Naive thymus-derived CD4-positive, alpha-beta T cell (primary cell): ENCODE measurements around the gene C9orf50. TPM values are rescaled to one million over a fixed set of nuclear protein-coding genes. Genes with fewer than 3 reads are reported as not detected.
"Not testable (repeated sequence)": the region's sequence is repeated elsewhere in the genome, so short reads cannot be mapped to it uniquely, and the experiment has no call there.

Source experiments
- ATAC-seq: fragments of 150-1000 bp; cut with Tn5 transposase; 2 replicates; pipeline ENCODE4 v1.10.0; 2021; ENCODE audit warnings: mild to moderate bottlenecking, moderate library complexity
- CTCF ChIA-PET: fragments of 350-600 bp; sonication (Branson Sonifier 250); formaldehyde crosslinking; loops from one replicate; lab custom pipeline; 2021; ENCODE audit warnings: antibody characterized with exemption; lab: Charles Lee
- POLR2A ChIA-PET: fragments of 350-600 bp; sonication (Branson Sonifier 250); formaldehyde crosslinking; loops from one replicate; lab custom pipeline; 2021; ENCODE audit warnings: antibody characterized with exemption, inconsistent platforms; lab: Charles Lee
- DNase-seq, 9 donors: peaks; one replicate each; pipeline versions ENCODE4 v3.0.0 to v3.0.0-alpha.2; 2020 to 2022; ENCODE audit warnings: mixed read lengths in 1 of 9
- H3K27ac ChIP-seq: one replicate; pipeline ENCODE4 v1.7.0; 2013; ENCODE audit warnings: mild to moderate bottlenecking, low read depth, low read length, moderate library complexity
- H3K27me3 ChIP-seq, 2 donors: one replicate each; pipeline ENCODE4 v1.7.0; 2013; ENCODE audit warnings: low read length in 2 of 2, mild to moderate bottlenecking in 2 of 2, moderate library complexity in 2 of 2; ENCODE audit not compliant: control insufficient read depth in 2 of 2, insufficient read depth in 2 of 2
- H3K36me3 ChIP-seq, 3 experiments: 1 replicate in 2 of 3; 2 replicates in 1 of 3; pipeline ENCODE4 v1.7.0; 2013; ENCODE audit warnings: low read length in 3 of 3, mild to moderate bottlenecking in 3 of 3, moderate library complexity in 1 of 3; ENCODE audit not compliant: insufficient read depth in 3 of 3, control insufficient read depth in 2 of 3
- H3K4me1 ChIP-seq, 2 donors: one replicate each; pipeline ENCODE4 v1.7.0; 2013; ENCODE audit warnings: low read length in 2 of 2, mild to moderate bottlenecking in 2 of 2, moderate library complexity in 1 of 2; ENCODE audit not compliant: control insufficient read depth in 2 of 2, insufficient read depth in 2 of 2
- H3K4me3 ChIP-seq: 2 replicates; pipeline ENCODE4 v1.7.0; 2013; ENCODE audit warnings: mild to moderate bottlenecking, low read length
- H3K9me3 ChIP-seq, 3 experiments: 1 replicate in 2 of 3; 2 replicates in 1 of 3; pipeline ENCODE4 v1.7.0; 2013; ENCODE audit warnings: low read length in 3 of 3; ENCODE audit not compliant: control insufficient read depth in 2 of 3
- H3K27ac Mint-ChIP-seq, 9 donors: one replicate each; pipeline ENCODE4 v1.8.0; 2020 to 2022; ENCODE audit warnings: mixed read lengths in 9 of 9, mild to moderate bottlenecking in 8 of 9, moderate library complexity in 5 of 9, inconsistent platforms in 2 of 9
- H3K27me3 Mint-ChIP-seq, 5 donors: one replicate each; pipeline ENCODE4 v1.8.0; 2021 to 2022; ENCODE audit warnings: mixed read lengths in 5 of 5, mild to moderate bottlenecking in 1 of 5
- H3K36me3 Mint-ChIP-seq, 5 donors: one replicate each; pipeline ENCODE4 v1.8.0; 2020 to 2022; ENCODE audit warnings: mixed read lengths in 5 of 5, mild to moderate bottlenecking in 3 of 5, inconsistent platforms in 1 of 5
- H3K4me1 Mint-ChIP-seq, 7 donors: one replicate each; pipeline ENCODE4 v1.8.0; 2020 to 2022; ENCODE audit warnings: mixed read lengths in 7 of 7, mild to moderate bottlenecking in 3 of 7, inconsistent platforms in 1 of 7
- H3K4me3 Mint-ChIP-seq, 10 donors: one replicate each; pipeline ENCODE4 v1.8.0; 2020 to 2022; ENCODE audit warnings: mild to moderate bottlenecking in 10 of 10, mixed read lengths in 10 of 10, moderate library complexity in 6 of 10, inconsistent platforms in 2 of 10
- H3K9me3 Mint-ChIP-seq, 11 donors: one replicate each; pipeline ENCODE4 v1.8.0; 2020 to 2022; ENCODE audit warnings: mixed read lengths in 11 of 11, mild to moderate bottlenecking in 4 of 11, inconsistent platforms in 1 of 11, moderate library complexity in 1 of 11
- intact Hi-C, 2 donors: fragments of 100-400 bp; cut with micrococcal nuclease; formaldehyde crosslinking; loops; one replicate each; pipeline ENCODE4 v1.15.1; 2023
- polyA plus RNA-seq, 2 donors: library from polyadenylated mRNA; unstranded; fragments of 300-500 nt; fragmentation: Illumina TruSeq; gene quantifications; one replicate each; pipeline ENCODE4 v1.2.3, GENCODE V29; 2021
- total RNA-seq, 6 experiments: library from RNA in 5 of 6; stranded (reverse) in 5 of 6; gene quantifications; 1 replicate in 5 of 6; 2 replicates in 1 of 6; pipeline ENCODE4 v1.2.3 and lab custom pipeline; 2021 to 2026

C9orf50 gene
- total and polyA plus RNA-seq, 7 experiments from 2014 or later = not detected

GRCh38 chr9:129665814-129666520 is 45.1 kb upstream of the C9orf50 start:
- Mint-ChIP-seq H3K4me1 (peaks cover 0 to 8% (median 4%) of the 10 kb centered on the region in 7 donors), H3K27me3 (peaks cover 0 to 31% (median 17%) of the 10 kb centered on the region in 5 donors), H3K36me3 (no peaks in the 10 kb centered on the region), H3K27ac (peak overlapping the region in 1 of 9 donors; percentile 55), H3K4me3 (peak overlapping the region in 9 of 10 donors; percentile 43 to 91 (median 67)), H3K9me3 (no peaks in the 10 kb centered on the region)
- H3K4me1 ChIP-seq = no peaks in the 10 kb centered on the region
- POLR2A ChIA-PET = no interaction called here
- no peaks in the 10 kb centered on the region for H3K9me3 ChIP-seq
- CTCF ChIA-PET = no interaction called here
- H3K27ac ChIP-seq = no peak overlapping the region
- ATAC-seq (peak; percentile 28), DNase-seq (no peak)
- no peaks in the 10 kb centered on the region for H3K36me3 ChIP-seq
- H3K4me3 ChIP-seq = no peak overlapping the region
- intact Hi-C loops = loop anchor here in 1 of 2 donors (2.0 kb wide), 1 partner anchor 23 kb away; the partner anchor contains the start of gene ASB6
- H3K27me3 ChIP-seq = no peaks in the 10 kb centered on the region

GRCh38 chr9:129665389-129665775 is 44.5 kb upstream of the C9orf50 start, which contains the start of gene PRRX2:
TSS of gene PRRX2 (plus strand) at chr9:129665647. CDS start at chr9:129665868, 221 bp downstream.
- no peaks in the 10 kb centered on the region for H3K36me3 ChIP-seq
- H3K27me3 ChIP-seq = no peaks in the 10 kb centered on the region
- no peaks in the 10 kb centered on the region for H3K36me3 Mint-ChIP-seq
- ChIA-PET POLR2A (no interaction called here), CTCF (no interaction called here)
- H3K4me1 ChIP-seq = no peaks in the 10 kb centered on the region
- H3K27ac Mint-ChIP-seq = peak within 1 kb of the TSS in 6 of 9 donors; percentile 14 to 75 (median 58)
- peak; percentile 60 for ATAC-seq
- intact Hi-C loops = loop anchor here in 1 of 2 donors (2.0 kb wide), 1 partner anchor 23 kb away; the partner anchor contains the start of gene ASB6
- H3K4me3 ChIP-seq = peak within 1 kb of the TSS; percentile 44
- H3K9me3 ChIP-seq = no peaks in the 10 kb centered on the region
- no peak within 1 kb of the TSS for H3K27ac ChIP-seq
- H3K4me3 Mint-ChIP-seq = peak within 1 kb of the TSS; percentile 64 to 91 (median 83)
- H3K4me1 Mint-ChIP-seq = peaks cover 0 to 9% (median 4%) of the 10 kb centered on the region in 7 donors
- H3K9me3 Mint-ChIP-seq = no peaks in the 10 kb centered on the region
- peaks cover 0 to 33% (median 17%) of the 10 kb centered on the region in 5 donors for H3K27me3 Mint-ChIP-seq
- peak in 6 of 9 donors; percentile 5 to 60 (median 10) for DNase-seq

GRCh38 chr9:129664746-129665388 is 44.0 kb upstream of the C9orf50 start:
- H3K9me3 ChIP-seq = no peaks in the 10 kb centered on the region
- H3K9me3 Mint-ChIP-seq = no peaks in the 10 kb centered on the region
- H3K27ac Mint-ChIP-seq = peak overlapping the region in 5 of 9 donors; percentile 14 to 75 (median 62)
- peaks cover 0 to 9% (median 4%) of the 10 kb centered on the region in 7 donors for H3K4me1 Mint-ChIP-seq
- peak overlapping the region; percentile 44 for H3K4me3 ChIP-seq
- no peaks in the 10 kb centered on the region for H3K4me1 ChIP-seq
- H3K27me3 ChIP-seq = no peaks in the 10 kb centered on the region
- DNase-seq = peak in 4 of 9 donors; percentile 10 to 13 (median 12)
- H3K36me3 Mint-ChIP-seq = no peaks in the 10 kb centered on the region
- H3K4me3 Mint-ChIP-seq = peak overlapping the region; percentile 64 to 91 (median 83)
- peak; percentile 61 for ATAC-seq
- no peak overlapping the region for H3K27ac ChIP-seq
- peaks cover 0 to 31% (median 17%) of the 10 kb centered on the region in 5 donors for H3K27me3 Mint-ChIP-seq
- H3K36me3 ChIP-seq = no peaks in the 10 kb centered on the region
- intact Hi-C loops = loop anchor here in 1 of 2 donors (2.0 kb wide), 1 partner anchor 22 kb away; the partner anchor contains the start of gene ASB6
- CTCF ChIA-PET = no interaction called here
- POLR2A ChIA-PET = no interaction called here

- H3K27ac ChIP-seq, H3K9me3 Mint-ChIP-seq, ATAC-seq, H3K4me1 ChIP-seq, H3K36me3 Mint-ChIP-seq, H3K9me3 ChIP-seq, H3K27me3 ChIP-seq, H3K27ac Mint-ChIP-seq, H3K36me3 ChIP-seq, DNase-seq, POLR2A ChIA-PET, H3K4me3 Mint-ChIP-seq, H3K4me3 ChIP-seq, H3K4me1 Mint-ChIP-seq, intact Hi-C loops: not testable (repeated sequence)
- CTCF ChIA-PET = interaction anchor here (0.6 to 0.7 kb wide), 3 partner anchors 10 to 817 kb away, joined by 3 to 7 read pairs (median 4); no protein-coding TSS in a partner anchor
- peaks cover 0 to 24% (median 2%) of the 10 kb centered on the region in 5 donors for H3K27me3 Mint-ChIP-seq
Measured at GRCh38 chr9:129662239-129662638, 41.3 kb upstream of the C9orf50 start.

- H3K27ac Mint-ChIP-seq = no peak overlapping the region
- H3K4me3 Mint-ChIP-seq = no peak overlapping the region
- CTCF ChIA-PET = interaction anchor here (0.7 kb wide), 1 partner anchor 17 kb away, joined by 5 read pairs; no protein-coding TSS in a partner anchor
Measured at GRCh38 chr9:129661029-129661428, 40.1 kb upstream of the C9orf50 start.

GRCh38 chr9:129656795-129657390 is 36.0 kb upstream of the C9orf50 start:
- CTCF ChIA-PET = interaction anchor here (1.0 kb wide), 1 partner anchor 14 kb away, joined by 4 read pairs; no protein-coding TSS in a partner anchor
- Mint-ChIP-seq H3K4me3 (no peak overlapping the region), H3K4me1 (peaks cover 0 to 2% (median 0%) of the 10 kb centered on the region in 7 donors), H3K27ac (no peak overlapping the region), H3K27me3 (peaks cover 0 to 5% (median 0%) of the 10 kb centered on the region in 5 donors), H3K36me3 (no peaks in the 10 kb centered on the region), H3K9me3 (no peaks in the 10 kb centered on the region)
- POLR2A ChIA-PET = no interaction called here
- intact Hi-C loops = no loop called here
- H3K36me3 ChIP-seq = no peaks in the 10 kb centered on the region
- H3K27ac ChIP-seq = no peak overlapping the region
- H3K27me3 ChIP-seq = no peaks in the 10 kb centered on the region
- H3K4me1 ChIP-seq = no peaks in the 10 kb centered on the region
- no peak for DNase-seq
- ATAC-seq = no peak
- no peak overlapping the region for H3K4me3 ChIP-seq
- H3K9me3 ChIP-seq = no peaks in the 10 kb centered on the region

More at GRCh38 chr9:129661029-129661428, 40.1 kb upstream of the C9orf50 start:
- no peak overlapping the region for H3K27ac ChIP-seq
- intact Hi-C loops = no loop called here
- Mint-ChIP-seq H3K27me3 (peaks cover 0 to 18% (median 0%) of the 10 kb centered on the region in 5 donors), H3K4me1 (peaks cover 0 to 5% (median 4%) of the 10 kb centered on the region in 7 donors), H3K36me3 (no peaks in the 10 kb centered on the region), H3K9me3 (no peaks in the 10 kb centered on the region)
- no peak for DNase-seq
- no peak overlapping the region for H3K4me3 ChIP-seq
- ATAC-seq = no peak
- no peaks in the 10 kb centered on the region for H3K4me1 ChIP-seq
- no peaks in the 10 kb centered on the region for H3K36me3 ChIP-seq
- POLR2A ChIA-PET = no interaction called here
- H3K27me3 ChIP-seq = no peaks in the 10 kb centered on the region
- no peaks in the 10 kb centered on the region for H3K9me3 ChIP-seq
